HepG2 (cell line): ENCODE results near the gene ENG. TPM values are rescaled to one million over a fixed set of nuclear protein-coding genes. Genes with fewer than 3 reads are reported as not detected.

ENCODE experiments used
- CENPT ChIP-seq: sonication (generic); formaldehyde crosslinking; IDR thresholded peaks from 2 replicates; pipeline ENCODE4 v1.8.0; 2022; ENCODE audit warnings: low read depth, mild to moderate bottlenecking, moderate library complexity, missing genetic modification reagents
- CHD2 ChIP-seq: IDR thresholded peaks from 2 replicates; pipeline ENCODE4 v1.6.1; 2011; ENCODE audit warnings: low read depth, low read length, improper control_type of control experiment
- HNRNPK ChIP-seq: fragments of 200-400 bp; formaldehyde crosslinking; IDR thresholded peaks from 2 replicates; pipeline ENCODE4 v1.6.1; 2018; ENCODE audit warnings: low read length, low read depth, moderate library complexity, mild to moderate bottlenecking; ENCODE audit not compliant: poor library complexity, severe bottlenecking
- HNRNPUL1 ChIP-seq: fragments of 200-400 bp; formaldehyde crosslinking; IDR thresholded peaks from 2 replicates; pipeline ENCODE4 v1.6.1; 2017; ENCODE audit warnings: low read depth, mild to moderate bottlenecking, low read length, moderate library complexity
- PCBP1 ChIP-seq: fragments of 200-400 bp; formaldehyde crosslinking; IDR thresholded peaks from 2 replicates; pipeline ENCODE4 v1.6.1; 2017; ENCODE audit warnings: mild to moderate bottlenecking, low read depth, low read length, borderline replicate concordance
- SRSF4 ChIP-seq: fragments of 200-400 bp; formaldehyde crosslinking; IDR thresholded peaks from one replicate; pipeline ENCODE4 v1.6.1; 2018; ENCODE audit warnings: mild to moderate bottlenecking, low read depth, low read length, moderate library complexity; ENCODE audit not compliant: poor library complexity, severe bottlenecking
- TBX3 ChIP-seq: fragments of 450-650 bp; IDR thresholded peaks from 2 replicates; pipeline ENCODE4 v1.6.1; 2017; ENCODE audit warnings: antibody characterized with exemption, mild to moderate bottlenecking, inconsistent platforms, borderline replicate concordance
- YEATS4 ChIP-seq: sonication (generic); formaldehyde crosslinking; IDR thresholded peaks from 2 replicates; pipeline ENCODE4 v1.4.0; 2020; ENCODE audit warnings: missing genetic modification reagents, borderline replicate concordance
- ZMAT3 ChIP-seq: sonication (generic); formaldehyde crosslinking; conservative IDR thresholded peaks from 2 replicates; pipeline ENCODE4 v1.7.0; 2021; ENCODE audit warnings: missing genetic modification reagents
- ZNF251 ChIP-seq: sonication (generic); formaldehyde crosslinking; IDR thresholded peaks from 2 replicates; pipeline ENCODE4 v1.9.0; 2021; ENCODE audit warnings: mild to moderate bottlenecking, missing genetic modification reagents
- ZNF644 ChIP-seq: IDR thresholded peaks from 2 replicates; pipeline ENCODE4 v1.6.1; 2016; ENCODE audit warnings: low read depth
- ZNF670 ChIP-seq: sonication (generic); formaldehyde crosslinking; IDR thresholded peaks from 2 replicates; pipeline ENCODE4 v1.8.0; 2022; ENCODE audit warnings: mild to moderate bottlenecking, missing genetic modification reagents, borderline replicate concordance
- ZNF672 ChIP-seq: sonication (generic); formaldehyde crosslinking; IDR thresholded peaks from 2 replicates; pipeline ENCODE4 v1.8.1; 2022; ENCODE audit warnings: missing genetic modification reagents
- ZNF747 ChIP-seq: sonication (generic); formaldehyde crosslinking; IDR thresholded peaks from 2 replicates; pipeline ENCODE4 v1.8.1; 2023; ENCODE audit warnings: missing genetic modification reagents, mild to moderate bottlenecking, borderline replicate concordance
- polyA plus RNA-seq, 8 experiments: library from polyadenylated mRNA; depleted of rRNA in 3 of 8; stranded (reverse) in 7 of 8; unstranded in 1 of 8; fragments of >200 nt; fragmentation: Illumina TruSeq in 4 of 8; extraction: Trizol in 4 of 8; gene quantifications; 2 replicates each; pipeline versions ENCODE4 v1.2.1 to v1.2.3, GENCODE V29; 2011 to 2016; ENCODE audit warnings: low read depth in 4 of 8, missing spikeins in 1 of 8, mixed read lengths in 1 of 8; ENCODE audit not compliant: insufficient read depth in 1 of 8
- total RNA-seq, 5 experiments: library from RNA; depleted of rRNA; stranded (reverse); fragments of >200 nt; fragmentation: Illumina TruSeq; extraction: Trizol; gene quantifications; 2 replicates each; pipeline ENCODE4 v1.2.3, GENCODE V29; 2016; ENCODE audit warnings: low read depth in 1 of 5
- TF ChIP-seq, protein P1 (sequence below): sonication (generic); formaldehyde crosslinking; IDR thresholded peaks from 2 replicates; pipeline ENCODE4 v1.4.0; 2020; ENCODE audit warnings: missing genetic modification reagents
- TF ChIP-seq, protein P2 (sequence below): sonication (generic); formaldehyde crosslinking; IDR thresholded peaks from 2 replicates; pipeline ENCODE4 v1.5.1; 2020; ENCODE audit warnings: mild to moderate bottlenecking, missing genetic modification reagents, moderate library complexity
- TF ChIP-seq, protein P3 (sequence below): sonication (generic); formaldehyde crosslinking; IDR thresholded peaks from 2 replicates; pipeline ENCODE4 v1.4.0; 2020; ENCODE audit warnings: missing genetic modification reagents
- TF ChIP-seq, protein P4 (sequence below): sonication (generic); formaldehyde crosslinking; IDR thresholded peaks from 2 replicates; pipeline ENCODE4 v1.4.0; 2020; ENCODE audit warnings: missing genetic modification reagents

ENG gene
- total and polyA plus RNA-seq, 2 of the 13 experiments (the other 11 are each of a cell fraction or from before 2014, with no cell fraction given), result 0.02 to 1.1 TPM

DNA sequence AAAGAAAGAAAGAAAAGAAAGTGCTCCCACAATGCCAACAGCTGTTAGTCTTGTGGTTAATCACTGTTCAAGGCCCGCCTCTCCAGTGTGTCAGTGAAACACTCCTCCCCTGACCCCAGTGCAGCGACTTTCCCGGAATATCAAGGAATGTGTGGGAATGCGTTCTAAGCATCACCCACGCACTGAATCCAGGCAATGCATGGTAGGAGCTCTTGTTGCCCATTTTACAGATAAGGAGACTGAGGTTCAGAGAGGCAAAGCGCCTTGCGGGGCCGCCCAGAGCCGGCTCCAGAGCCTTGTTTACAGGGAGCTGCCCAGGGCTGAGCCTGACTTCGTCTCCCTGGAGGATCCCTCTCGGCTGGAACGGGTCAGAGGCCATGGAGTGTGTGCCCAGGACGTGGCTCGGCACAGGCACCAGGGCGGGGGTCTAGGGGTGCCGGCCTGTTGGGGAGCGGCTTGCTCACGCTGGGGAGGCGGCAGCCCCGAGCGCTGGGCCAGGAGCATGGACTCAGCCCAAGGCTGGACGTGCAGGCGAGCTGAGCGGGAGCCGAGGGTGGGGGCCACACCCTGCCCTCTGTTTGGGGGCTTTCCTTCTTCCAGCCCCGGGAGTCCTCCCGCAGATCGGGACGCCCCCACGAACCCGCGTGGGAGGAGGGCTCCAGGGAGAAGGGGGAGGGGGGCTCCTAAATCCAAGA lies 44.1 kb upstream of the ENG start (continued):
- TF ChIP-seq CENPT (CRISPR knock-in tag) (no peak), ZNF644 (no peak), SRSF4 (no peak), ZNF670 (CRISPR knock-in tag) (peak; percentile 56; the same call in 1 of the 2 replicates), PCBP1 (no peak), ZMAT3 (no peak), ZNF747 (peak; percentile 70; the same call in 1 of the 2 replicates), TBX3 (no peak), ZNF672 (CRISPR knock-in tag) (no peak), HNRNPUL1 (no peak), YEATS4 (CRISPR knock-in tag) (peak; percentile 10; the same call in 1 of the 2 replicates), CHD2 (no peak), ZNF251 (CRISPR knock-in tag) (no peak), HNRNPK (no peak)
- TF ChIP-seq, protein P1, sequence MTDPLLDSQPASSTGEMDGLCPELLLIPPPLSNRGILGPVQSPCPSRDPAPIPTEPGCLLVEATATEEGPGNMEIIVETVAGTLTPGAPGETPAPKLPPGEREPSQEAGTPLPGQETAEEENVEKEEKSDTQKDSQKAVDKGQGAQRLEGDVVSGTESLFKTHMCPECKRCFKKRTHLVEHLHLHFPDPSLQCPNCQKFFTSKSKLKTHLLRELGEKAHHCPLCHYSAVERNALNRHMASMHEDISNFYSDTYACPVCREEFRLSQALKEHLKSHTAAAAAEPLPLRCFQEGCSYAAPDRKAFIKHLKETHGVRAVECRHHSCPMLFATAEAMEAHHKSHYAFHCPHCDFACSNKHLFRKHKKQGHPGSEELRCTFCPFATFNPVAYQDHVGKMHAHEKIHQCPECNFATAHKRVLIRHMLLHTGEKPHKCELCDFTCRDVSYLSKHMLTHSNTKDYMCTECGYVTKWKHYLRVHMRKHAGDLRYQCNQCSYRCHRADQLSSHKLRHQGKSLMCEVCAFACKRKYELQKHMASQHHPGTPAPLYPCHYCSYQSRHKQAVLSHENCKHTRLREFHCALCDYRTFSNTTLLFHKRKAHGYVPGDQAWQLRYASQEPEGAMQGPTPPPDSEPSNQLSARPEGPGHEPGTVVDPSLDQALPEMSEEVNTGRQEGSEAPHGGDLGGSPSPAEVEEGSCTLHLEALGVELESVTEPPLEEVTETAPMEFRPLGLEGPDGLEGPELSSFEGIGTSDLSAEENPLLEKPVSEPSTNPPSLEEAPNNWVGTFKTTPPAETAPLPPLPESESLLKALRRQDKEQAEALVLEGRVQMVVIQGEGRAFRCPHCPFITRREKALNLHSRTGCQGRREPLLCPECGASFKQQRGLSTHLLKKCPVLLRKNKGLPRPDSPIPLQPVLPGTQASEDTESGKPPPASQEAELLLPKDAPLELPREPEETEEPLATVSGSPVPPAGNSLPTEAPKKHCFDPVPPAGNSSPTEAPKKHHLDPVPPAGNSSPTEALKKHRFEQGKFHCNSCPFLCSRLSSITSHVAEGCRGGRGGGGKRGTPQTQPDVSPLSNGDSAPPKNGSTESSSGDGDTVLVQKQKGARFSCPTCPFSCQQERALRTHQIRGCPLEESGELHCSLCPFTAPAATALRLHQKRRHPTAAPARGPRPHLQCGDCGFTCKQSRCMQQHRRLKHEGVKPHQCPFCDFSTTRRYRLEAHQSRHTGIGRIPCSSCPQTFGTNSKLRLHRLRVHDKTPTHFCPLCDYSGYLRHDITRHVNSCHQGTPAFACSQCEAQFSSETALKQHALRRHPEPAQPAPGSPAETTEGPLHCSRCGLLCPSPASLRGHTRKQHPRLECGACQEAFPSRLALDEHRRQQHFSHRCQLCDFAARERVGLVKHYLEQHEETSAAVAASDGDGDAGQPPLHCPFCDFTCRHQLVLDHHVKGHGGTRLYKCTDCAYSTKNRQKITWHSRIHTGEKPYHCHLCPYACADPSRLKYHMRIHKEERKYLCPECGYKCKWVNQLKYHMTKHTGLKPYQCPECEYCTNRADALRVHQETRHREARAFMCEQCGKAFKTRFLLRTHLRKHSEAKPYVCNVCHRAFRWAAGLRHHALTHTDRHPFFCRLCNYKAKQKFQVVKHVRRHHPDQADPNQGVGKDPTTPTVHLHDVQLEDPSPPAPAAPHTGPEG (CRISPR knock-in tag), result no peak
- TF ChIP-seq, protein P2, sequence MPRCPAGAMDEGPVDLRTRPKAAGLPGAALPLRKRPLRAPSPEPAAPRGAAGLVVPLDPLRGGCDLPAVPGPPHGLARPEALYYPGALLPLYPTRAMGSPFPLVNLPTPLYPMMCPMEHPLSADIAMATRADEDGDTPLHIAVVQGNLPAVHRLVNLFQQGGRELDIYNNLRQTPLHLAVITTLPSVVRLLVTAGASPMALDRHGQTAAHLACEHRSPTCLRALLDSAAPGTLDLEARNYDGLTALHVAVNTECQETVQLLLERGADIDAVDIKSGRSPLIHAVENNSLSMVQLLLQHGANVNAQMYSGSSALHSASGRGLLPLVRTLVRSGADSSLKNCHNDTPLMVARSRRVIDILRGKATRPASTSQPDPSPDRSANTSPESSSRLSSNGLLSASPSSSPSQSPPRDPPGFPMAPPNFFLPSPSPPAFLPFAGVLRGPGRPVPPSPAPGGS (CRISPR knock-in tag), result no peak
- TF ChIP-seq, protein P3, sequence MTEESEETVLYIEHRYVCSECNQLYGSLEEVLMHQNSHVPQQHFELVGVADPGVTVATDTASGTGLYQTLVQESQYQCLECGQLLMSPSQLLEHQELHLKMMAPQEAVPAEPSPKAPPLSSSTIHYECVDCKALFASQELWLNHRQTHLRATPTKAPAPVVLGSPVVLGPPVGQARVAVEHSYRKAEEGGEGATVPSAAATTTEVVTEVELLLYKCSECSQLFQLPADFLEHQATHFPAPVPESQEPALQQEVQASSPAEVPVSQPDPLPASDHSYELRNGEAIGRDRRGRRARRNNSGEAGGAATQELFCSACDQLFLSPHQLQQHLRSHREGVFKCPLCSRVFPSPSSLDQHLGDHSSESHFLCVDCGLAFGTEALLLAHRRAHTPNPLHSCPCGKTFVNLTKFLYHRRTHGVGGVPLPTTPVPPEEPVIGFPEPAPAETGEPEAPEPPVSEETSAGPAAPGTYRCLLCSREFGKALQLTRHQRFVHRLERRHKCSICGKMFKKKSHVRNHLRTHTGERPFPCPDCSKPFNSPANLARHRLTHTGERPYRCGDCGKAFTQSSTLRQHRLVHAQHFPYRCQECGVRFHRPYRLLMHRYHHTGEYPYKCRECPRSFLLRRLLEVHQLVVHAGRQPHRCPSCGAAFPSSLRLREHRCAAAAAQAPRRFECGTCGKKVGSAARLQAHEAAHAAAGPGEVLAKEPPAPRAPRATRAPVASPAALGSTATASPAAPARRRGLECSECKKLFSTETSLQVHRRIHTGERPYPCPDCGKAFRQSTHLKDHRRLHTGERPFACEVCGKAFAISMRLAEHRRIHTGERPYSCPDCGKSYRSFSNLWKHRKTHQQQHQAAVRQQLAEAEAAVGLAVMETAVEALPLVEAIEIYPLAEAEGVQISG (CRISPR knock-in tag), result peak; percentile 30; the same call in 1 of the 2 replicates
- TF ChIP-seq, protein P4, sequence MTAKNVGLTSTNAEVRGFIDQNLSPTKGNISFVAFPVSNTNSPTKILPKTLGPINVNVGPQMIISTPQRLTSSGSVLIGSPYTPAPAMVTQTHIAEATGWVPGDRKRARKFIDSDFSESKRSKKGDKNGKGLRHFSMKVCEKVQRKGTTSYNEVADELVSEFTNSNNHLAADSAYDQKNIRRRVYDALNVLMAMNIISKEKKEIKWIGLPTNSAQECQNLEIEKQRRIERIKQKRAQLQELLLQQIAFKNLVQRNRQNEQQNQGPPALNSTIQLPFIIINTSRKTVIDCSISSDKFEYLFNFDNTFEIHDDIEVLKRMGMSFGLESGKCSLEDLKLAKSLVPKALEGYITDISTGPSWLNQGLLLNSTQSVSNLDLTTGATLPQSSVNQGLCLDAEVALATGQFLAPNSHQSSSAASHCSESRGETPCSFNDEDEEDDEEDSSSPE, result no peak
